ENCODE data around the gene PKMYT1.

DNA sequence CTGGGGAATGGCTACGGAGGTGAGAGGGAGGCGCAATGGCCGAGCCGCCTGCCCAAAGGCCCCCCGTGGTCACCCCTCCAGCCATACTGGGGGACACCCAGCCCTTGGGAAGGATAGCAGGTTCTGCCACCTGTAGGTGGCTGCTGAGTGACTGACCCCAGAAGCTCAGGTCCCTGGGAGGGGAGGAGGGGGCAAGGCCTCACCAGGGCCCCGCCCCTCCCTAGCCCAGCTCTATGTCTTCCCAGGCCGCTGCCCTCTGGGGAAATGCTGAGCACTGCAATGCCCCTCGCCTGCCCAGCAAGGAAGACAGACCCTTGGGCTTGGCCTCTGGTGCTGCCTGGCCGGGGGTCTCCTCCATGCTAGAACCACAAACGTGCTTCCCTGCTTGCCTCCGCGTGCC, 21.1 kb upstream of the PKMYT1 start:
- TF ChIP-seq, protein P1, sequence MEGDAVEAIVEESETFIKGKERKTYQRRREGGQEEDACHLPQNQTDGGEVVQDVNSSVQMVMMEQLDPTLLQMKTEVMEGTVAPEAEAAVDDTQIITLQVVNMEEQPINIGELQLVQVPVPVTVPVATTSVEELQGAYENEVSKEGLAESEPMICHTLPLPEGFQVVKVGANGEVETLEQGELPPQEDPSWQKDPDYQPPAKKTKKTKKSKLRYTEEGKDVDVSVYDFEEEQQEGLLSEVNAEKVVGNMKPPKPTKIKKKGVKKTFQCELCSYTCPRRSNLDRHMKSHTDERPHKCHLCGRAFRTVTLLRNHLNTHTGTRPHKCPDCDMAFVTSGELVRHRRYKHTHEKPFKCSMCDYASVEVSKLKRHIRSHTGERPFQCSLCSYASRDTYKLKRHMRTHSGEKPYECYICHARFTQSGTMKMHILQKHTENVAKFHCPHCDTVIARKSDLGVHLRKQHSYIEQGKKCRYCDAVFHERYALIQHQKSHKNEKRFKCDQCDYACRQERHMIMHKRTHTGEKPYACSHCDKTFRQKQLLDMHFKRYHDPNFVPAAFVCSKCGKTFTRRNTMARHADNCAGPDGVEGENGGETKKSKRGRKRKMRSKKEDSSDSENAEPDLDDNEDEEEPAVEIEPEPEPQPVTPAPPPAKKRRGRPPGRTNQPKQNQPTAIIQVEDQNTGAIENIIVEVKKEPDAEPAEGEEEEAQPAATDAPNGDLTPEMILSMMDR (IDR thresholded peaks at IDR 0.05), result no peak
- no peak for TF ChIP-seq POLR2A (IDR thresholded peaks at IDR 0.05)
